HL-60 (cell line): ENCODE data around the gene LSS.

ENCODE experiments used
- DNase-seq, 2 experiments: peaks; one replicate each; pipeline ENCODE4 v3.0.0-alpha.2; 2010 to 2020; ENCODE audit warnings: low read depth in 1 of 2, low spot score in 1 of 2
- H3K27ac ChIP-seq: fragments of 250-450 bp; sonication (Bioruptor Pico); replicated peaks from 2 replicates; pipeline ENCODE4 v1.5.1; 2020; ENCODE audit warnings: mild to moderate bottlenecking, moderate library complexity
- H3K27me3 ChIP-seq: fragments of 250-450 bp; sonication (Bioruptor Pico); 2 replicates; pipeline ENCODE4 v1.5.1; 2021; ENCODE audit warnings: mild to moderate bottlenecking, moderate library complexity; ENCODE audit not compliant: insufficient read depth, poor library complexity, severe bottlenecking
- H3K4me3 ChIP-seq: replicated peaks from 2 replicates; pipeline ENCODE4 v1.5.1; 2011; ENCODE audit warnings: mild to moderate bottlenecking, control low read depth, low read length; ENCODE audit not compliant: insufficient read depth
- GABPA ChIP-seq: IDR thresholded peaks from 2 replicates; pipeline ENCODE4 v1.6.1; 2012; ENCODE audit warnings: low read depth
- POLR2AphosphoS5 ChIP-seq: IDR thresholded peaks from 2 replicates; pipeline ENCODE4 v1.6.1; 2012; ENCODE audit warnings: low read depth
- SPI1 ChIP-seq: IDR thresholded peaks from 2 replicates; pipeline ENCODE4 v1.6.1; 2012; ENCODE audit warnings: low read depth, mild to moderate bottlenecking, borderline replicate concordance
- TF ChIP-seq, protein P1 (sequence below): IDR thresholded peaks from 2 replicates; pipeline ENCODE4 v1.6.1; 2012; ENCODE audit warnings: low read depth; ENCODE audit not compliant: insufficient replicate concordance
- TF ChIP-seq, protein P2 (sequence below): IDR thresholded peaks from one replicate; pipeline ENCODE4 v1.5.1; 2011; ENCODE audit warnings: low read length, control low read depth, inconsistent platforms; ENCODE audit not compliant: insufficient read depth

LSS gene

DNA sequence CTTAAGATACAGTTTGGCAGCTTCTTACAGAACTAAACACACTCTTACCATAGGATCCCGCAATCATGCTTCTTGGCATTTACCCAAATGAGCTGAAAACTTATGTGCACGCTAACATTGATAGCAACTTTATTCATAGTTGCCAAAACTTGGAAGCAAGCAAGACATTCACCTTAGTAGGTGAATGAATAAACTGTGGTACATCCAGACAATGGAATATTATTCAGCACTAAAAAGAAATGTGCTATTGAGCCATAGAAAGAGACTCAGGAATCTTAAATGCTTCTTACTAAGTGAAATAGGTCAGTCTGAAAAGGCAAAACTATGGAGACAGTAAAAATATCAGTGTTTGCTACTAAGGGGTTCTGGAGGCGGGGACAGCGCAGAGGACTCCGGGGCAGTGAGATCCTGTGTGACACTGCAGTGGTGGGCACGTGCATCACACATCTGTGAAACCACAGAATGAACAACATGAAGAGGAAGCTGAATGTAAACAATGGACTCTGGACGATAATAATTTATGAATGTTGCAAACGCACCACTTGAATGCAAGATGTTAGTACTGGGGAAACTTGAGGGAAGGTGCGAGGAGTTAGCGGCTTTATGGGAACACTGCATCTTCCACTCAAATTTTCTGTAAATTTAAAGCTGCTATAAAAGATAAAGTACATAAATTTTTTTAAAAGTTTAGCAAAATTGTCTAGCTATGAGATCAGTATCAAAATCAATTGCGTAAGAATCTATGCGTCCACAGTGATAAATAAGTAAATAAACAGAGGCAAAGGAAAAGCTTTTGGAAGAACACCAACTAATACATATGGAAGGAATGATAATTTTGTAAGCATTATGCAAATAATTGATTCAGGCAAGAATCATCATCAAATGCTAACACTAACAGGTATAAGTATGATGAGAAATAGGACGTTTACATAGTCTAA is 28.9 kb downstream of the LSS start:
- Histone ChIP-seq H3K4me3 (no peak overlapping the region), H3K27me3 (no peaks in the 10 kb centered on the region), H3K27ac (no peak overlapping the region)
- no peak for TF ChIP-seq POLR2AphosphoS5
- TF ChIP-seq, protein P1, sequence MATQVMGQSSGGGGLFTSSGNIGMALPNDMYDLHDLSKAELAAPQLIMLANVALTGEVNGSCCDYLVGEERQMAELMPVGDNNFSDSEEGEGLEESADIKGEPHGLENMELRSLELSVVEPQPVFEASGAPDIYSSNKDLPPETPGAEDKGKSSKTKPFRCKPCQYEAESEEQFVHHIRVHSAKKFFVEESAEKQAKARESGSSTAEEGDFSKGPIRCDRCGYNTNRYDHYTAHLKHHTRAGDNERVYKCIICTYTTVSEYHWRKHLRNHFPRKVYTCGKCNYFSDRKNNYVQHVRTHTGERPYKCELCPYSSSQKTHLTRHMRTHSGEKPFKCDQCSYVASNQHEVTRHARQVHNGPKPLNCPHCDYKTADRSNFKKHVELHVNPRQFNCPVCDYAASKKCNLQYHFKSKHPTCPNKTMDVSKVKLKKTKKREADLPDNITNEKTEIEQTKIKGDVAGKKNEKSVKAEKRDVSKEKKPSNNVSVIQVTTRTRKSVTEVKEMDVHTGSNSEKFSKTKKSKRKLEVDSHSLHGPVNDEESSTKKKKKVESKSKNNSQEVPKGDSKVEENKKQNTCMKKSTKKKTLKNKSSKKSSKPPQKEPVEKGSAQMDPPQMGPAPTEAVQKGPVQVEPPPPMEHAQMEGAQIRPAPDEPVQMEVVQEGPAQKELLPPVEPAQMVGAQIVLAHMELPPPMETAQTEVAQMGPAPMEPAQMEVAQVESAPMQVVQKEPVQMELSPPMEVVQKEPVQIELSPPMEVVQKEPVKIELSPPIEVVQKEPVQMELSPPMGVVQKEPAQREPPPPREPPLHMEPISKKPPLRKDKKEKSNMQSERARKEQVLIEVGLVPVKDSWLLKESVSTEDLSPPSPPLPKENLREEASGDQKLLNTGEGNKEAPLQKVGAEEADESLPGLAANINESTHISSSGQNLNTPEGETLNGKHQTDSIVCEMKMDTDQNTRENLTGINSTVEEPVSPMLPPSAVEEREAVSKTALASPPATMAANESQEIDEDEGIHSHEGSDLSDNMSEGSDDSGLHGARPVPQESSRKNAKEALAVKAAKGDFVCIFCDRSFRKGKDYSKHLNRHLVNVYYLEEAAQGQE: no peak
- no peak for TF ChIP-seq GABPA
- TF ChIP-seq SPI1: no peak
- no peak for DNase-seq

DNA sequence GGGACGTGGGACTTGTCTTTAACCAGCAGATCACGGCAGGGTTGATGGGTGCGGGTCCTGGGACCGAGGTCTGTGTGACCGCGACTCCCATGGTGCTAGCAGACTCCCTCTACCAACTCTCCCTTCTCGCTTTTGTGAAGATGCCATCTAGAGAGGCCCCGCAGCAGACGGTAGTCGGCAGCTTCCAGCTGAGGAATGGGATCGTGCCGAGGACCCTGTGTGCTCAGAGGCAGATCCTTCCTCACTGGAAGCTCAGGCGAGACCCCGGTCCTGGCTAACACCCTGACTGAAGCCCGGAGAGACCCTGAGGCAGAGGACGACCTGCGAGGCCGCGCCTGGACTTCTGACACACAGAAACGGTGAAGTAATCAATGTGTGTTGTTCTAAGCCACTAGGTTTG is 31.8 kb downstream of the LSS start:
- Histone ChIP-seq H3K27ac (no peak overlapping the region), H3K4me3 (no peak overlapping the region), H3K27me3 (no peaks in the 10 kb centered on the region)
- no peak for TF ChIP-seq GABPA
- TF ChIP-seq, protein P1: no peak
- no peak for TF ChIP-seq SPI1
- TF ChIP-seq POLR2AphosphoS5: no peak
- TF ChIP-seq, protein P2, sequence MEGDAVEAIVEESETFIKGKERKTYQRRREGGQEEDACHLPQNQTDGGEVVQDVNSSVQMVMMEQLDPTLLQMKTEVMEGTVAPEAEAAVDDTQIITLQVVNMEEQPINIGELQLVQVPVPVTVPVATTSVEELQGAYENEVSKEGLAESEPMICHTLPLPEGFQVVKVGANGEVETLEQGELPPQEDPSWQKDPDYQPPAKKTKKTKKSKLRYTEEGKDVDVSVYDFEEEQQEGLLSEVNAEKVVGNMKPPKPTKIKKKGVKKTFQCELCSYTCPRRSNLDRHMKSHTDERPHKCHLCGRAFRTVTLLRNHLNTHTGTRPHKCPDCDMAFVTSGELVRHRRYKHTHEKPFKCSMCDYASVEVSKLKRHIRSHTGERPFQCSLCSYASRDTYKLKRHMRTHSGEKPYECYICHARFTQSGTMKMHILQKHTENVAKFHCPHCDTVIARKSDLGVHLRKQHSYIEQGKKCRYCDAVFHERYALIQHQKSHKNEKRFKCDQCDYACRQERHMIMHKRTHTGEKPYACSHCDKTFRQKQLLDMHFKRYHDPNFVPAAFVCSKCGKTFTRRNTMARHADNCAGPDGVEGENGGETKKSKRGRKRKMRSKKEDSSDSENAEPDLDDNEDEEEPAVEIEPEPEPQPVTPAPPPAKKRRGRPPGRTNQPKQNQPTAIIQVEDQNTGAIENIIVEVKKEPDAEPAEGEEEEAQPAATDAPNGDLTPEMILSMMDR: no peak
- no peak for DNase-seq

DNA sequence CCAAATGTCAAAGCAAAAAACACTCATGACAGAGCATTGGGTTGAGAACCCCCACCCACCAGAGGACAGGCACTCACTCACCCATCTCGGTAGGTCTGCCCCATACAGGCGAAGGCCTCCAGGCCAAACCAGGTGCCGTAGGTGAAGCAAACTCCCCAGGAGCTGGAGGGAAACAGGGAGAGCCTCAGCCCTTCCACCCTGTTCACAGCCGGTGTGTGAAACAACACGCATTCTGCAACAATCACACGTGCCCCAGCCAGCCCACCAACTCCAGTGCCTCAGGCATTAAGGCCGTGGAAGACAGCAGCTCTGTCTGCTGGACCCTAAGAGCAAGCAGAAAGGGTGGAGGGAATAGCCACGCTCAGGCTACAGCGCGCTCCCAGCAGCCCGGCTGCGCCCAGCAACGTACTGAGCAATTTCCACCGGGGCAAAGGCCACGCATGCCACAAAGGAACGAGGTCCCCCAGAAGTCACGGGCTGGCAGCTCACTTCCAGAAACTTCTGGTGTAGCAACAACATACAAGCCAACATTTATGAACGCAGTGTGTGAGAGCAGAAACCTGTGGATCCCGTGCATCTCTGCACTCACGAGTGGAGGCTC is 32.9 kb downstream of the LSS start:
- Histone ChIP-seq H3K27me3 (no peaks in the 10 kb centered on the region), H3K27ac (no peak overlapping the region), H3K4me3 (no peak overlapping the region)
- DNase-seq: no peak
- TF ChIP-seq POLR2AphosphoS5 (no peak), GABPA (no peak), SPI1 (no peak)
- TF ChIP-seq, protein P1: no peak
- TF ChIP-seq, protein P2: no peak
